Keratinocyte (primary cell): ENCODE measurements around the gene CRKL.

Experiments used
- EZH2 ChIP-seq: IDR thresholded peaks from one replicate; pipeline ENCODE4 v1.6.1; 2012; ENCODE audit warnings: inconsistent platforms, mild to moderate bottlenecking, low read length, moderate library complexity
- TF ChIP-seq, protein P1 (sequence below), 3 experiments: IDR thresholded peaks in 1 of 3; conservative IDR thresholded peaks in 1 of 3; optimal IDR thresholded peaks in 1 of 3; 2 replicates in 2 of 3; 3 replicates in 1 of 3; pipeline versions ENCODE3 to v1.5.1; 2011; ENCODE audit warnings: low read length in 3 of 3, mild to moderate bottlenecking in 3 of 3, moderate library complexity in 2 of 3, control low read depth in 1 of 3, inconsistent platforms in 1 of 3; ENCODE audit not compliant: insufficient read depth in 2 of 3; ENCODE audit errors: extremely low read depth in 1 of 3

DNA sequence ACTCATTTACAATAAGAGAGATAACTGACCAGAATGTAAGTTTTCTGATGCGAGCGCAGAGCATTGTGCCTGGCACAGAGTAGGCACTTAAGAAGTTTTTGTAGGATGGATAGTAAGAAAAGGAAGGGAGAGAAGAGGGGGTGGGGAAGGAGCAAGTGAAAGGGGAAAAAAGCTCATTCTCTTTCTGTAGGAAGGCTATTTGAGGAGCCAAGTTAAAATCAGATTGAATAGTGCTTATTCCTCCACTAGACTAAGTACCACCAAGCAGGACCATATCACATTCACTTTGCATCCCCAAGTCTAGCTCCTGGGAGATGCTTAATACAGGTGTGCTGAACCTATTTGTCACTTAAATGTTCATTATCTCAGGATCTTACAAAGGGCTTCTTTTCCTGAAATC, 14.1 kb upstream of the CRKL start:
- TF ChIP-seq, protein P1, sequence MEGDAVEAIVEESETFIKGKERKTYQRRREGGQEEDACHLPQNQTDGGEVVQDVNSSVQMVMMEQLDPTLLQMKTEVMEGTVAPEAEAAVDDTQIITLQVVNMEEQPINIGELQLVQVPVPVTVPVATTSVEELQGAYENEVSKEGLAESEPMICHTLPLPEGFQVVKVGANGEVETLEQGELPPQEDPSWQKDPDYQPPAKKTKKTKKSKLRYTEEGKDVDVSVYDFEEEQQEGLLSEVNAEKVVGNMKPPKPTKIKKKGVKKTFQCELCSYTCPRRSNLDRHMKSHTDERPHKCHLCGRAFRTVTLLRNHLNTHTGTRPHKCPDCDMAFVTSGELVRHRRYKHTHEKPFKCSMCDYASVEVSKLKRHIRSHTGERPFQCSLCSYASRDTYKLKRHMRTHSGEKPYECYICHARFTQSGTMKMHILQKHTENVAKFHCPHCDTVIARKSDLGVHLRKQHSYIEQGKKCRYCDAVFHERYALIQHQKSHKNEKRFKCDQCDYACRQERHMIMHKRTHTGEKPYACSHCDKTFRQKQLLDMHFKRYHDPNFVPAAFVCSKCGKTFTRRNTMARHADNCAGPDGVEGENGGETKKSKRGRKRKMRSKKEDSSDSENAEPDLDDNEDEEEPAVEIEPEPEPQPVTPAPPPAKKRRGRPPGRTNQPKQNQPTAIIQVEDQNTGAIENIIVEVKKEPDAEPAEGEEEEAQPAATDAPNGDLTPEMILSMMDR (optimal IDR thresholded peaks at IDR 0.05 in 1 of 3, IDR thresholded peaks at IDR 0.05 in 1 of 3, conservative IDR thresholded peaks at IDR 0.05 in 1 of 3; ENCODE audit: extremely low read depth in 1 of 3, insufficient read depth in 2 of 3, low read length in 3 of 3), result no peak
- no peak for TF ChIP-seq EZH2
